ENCODE results near the gene ANKHD1. TPM values are rescaled to one million over a fixed set of nuclear protein-coding genes. Genes with fewer than 3 reads are reported as not detected.

ANKHD1 gene
- total and polyA plus RNA-seq, 9 donors, result 48.3 to 141 (median 110) TPM

DNA sequence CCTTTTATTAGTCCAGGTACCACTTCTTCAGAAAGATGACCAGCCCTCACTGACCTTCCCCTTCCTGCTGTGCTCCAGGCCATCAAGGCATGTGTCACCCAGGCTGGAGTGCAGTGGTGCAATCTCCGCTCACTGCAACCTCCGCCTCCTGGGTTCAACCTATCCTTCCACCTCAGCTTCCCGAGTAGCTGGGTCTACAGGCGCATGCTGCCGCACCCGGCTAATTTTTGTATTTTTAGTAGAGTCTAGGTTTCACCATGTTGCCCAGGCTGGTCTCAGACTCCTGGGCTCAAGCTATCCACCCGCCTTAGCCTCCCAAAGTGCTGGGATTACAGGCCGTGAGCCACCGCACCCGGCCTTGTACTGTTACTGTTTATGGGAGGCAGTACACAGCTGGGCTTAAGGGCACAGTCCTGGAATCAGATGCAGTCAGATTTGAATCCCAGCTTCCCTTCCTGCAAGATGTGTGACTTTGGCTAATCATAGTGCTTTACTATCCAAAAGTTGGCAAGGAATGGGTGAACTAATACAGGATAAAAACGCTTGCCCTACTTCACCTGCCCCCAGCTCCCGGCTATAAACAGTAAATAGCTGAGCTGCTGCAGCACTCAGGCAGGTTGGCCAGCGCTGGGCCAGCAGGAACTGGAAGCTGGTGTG is 145.3 kb downstream of the ANKHD1 start:
- 29 to 43% (median 38%) methylated on average over 13 of the region's 13 CpGs for WGBS, 3 donors
- intact Hi-C loops (cut with DNase I), result loop anchor here in 2 of 4 donors (5.0 kb wide), 3 partner anchors 95 to 145 kb away; partner anchors contain the start of genes ANKHD1 (in 1 of the 2), IK (in 1 of the 2) and NDUFA2 (in 1 of the 2)
- TF ChIP-seq EP300 (IDR thresholded peaks at IDR 0.05), result no peak
- no peak for TF ChIP-seq POLR2A (IDR thresholded peaks at IDR 0.05)
- TF ChIP-seq, protein P1, sequence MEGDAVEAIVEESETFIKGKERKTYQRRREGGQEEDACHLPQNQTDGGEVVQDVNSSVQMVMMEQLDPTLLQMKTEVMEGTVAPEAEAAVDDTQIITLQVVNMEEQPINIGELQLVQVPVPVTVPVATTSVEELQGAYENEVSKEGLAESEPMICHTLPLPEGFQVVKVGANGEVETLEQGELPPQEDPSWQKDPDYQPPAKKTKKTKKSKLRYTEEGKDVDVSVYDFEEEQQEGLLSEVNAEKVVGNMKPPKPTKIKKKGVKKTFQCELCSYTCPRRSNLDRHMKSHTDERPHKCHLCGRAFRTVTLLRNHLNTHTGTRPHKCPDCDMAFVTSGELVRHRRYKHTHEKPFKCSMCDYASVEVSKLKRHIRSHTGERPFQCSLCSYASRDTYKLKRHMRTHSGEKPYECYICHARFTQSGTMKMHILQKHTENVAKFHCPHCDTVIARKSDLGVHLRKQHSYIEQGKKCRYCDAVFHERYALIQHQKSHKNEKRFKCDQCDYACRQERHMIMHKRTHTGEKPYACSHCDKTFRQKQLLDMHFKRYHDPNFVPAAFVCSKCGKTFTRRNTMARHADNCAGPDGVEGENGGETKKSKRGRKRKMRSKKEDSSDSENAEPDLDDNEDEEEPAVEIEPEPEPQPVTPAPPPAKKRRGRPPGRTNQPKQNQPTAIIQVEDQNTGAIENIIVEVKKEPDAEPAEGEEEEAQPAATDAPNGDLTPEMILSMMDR (IDR thresholded peaks at IDR 0.05), result no peak

GRCh38 chr5:140547508-140548299 is 146.1 kb downstream of the ANKHD1 start, which contains the start of gene EIF4EBP3:
TSS of gene EIF4EBP3 (plus strand) at chr5:140547662. CDS start at chr5:140547738, 76 bp downstream.
- H3K27me3 ChIP-seq, result no peaks in the 10 kb centered on the region

More for the DNA sequence above, 145.3 kb downstream of the ANKHD1 start:
- no peaks in the 10 kb centered on the region for H3K27me3 ChIP-seq
- H3K36me3 ChIP-seq, result no peaks in the 10 kb centered on the region
- H3K4me3 ChIP-seq, result peak overlapping the region; percentile 48
- H3K9me3 ChIP-seq, result no peaks in the 10 kb centered on the region
- peak overlapping the region; percentile 91 to 96 for H3K27ac ChIP-seq
- H3K4me1 ChIP-seq (ENCODE audit: insufficient read depth), result peaks cover 15% of the 10 kb centered on the region
- peak in 1 of 5 donors; percentile 50 for DNase-seq

GRCh38 chr5:140548300-140548688 is 146.7 kb downstream of the ANKHD1 start:
- Histone ChIP-seq H3K9me3 (no peaks in the 10 kb centered on the region), H3K36me3 (no peaks in the 10 kb centered on the region), H3K4me1 (ENCODE audit: insufficient read depth) (peaks cover 15% of the 10 kb centered on the region), H3K27ac (peak overlapping the region; percentile 91 to 96), H3K27me3 (no peaks in the 10 kb centered on the region), H3K4me3 (peak overlapping the region; percentile 48)
- DNase-seq, result no peak
- intact Hi-C loops (cut with DNase I), result loop anchor here in 2 of 4 donors (5.0 kb wide), 3 partner anchors 94 to 146 kb away; partner anchors contain the start of genes ANKHD1 (in 1 of the 2), IK (in 1 of the 2) and NDUFA2 (in 1 of the 2)
- TF ChIP-seq POLR2A (IDR thresholded peaks at IDR 0.05) (no peak), EP300 (IDR thresholded peaks at IDR 0.05) (no peak)
- TF ChIP-seq, protein P1 (IDR thresholded peaks at IDR 0.05), result no peak
- 0 to 3% (median 1%) methylated on average over 5 of the region's 5 CpGs for WGBS, 3 donors

More at GRCh38 chr5:140547508-140548299, 146.1 kb downstream of the ANKHD1 start, which contains the start of gene EIF4EBP3:
- TF ChIP-seq POLR2A (IDR thresholded peaks at IDR 0.05) (peak; percentile 90), EP300 (IDR thresholded peaks at IDR 0.05) (peak; percentile 35)
- TF ChIP-seq, protein P1 (IDR thresholded peaks at IDR 0.05), result peak; percentile 68 to 97 (median 92)
- Histone ChIP-seq H3K27ac (peak within 1 kb of the TSS; percentile 91 to 96), H3K9me3 (no peaks in the 10 kb centered on the region), H3K4me1 (ENCODE audit: insufficient read depth) (peaks cover 15% of the 10 kb centered on the region), H3K36me3 (no peaks in the 10 kb centered on the region), H3K4me3 (peak within 1 kb of the TSS; percentile 48)
- intact Hi-C loops (cut with DNase I), result loop anchor here in 2 of 4 donors (5.0 kb wide), 3 partner anchors 95 to 145 kb away; partner anchors contain the start of genes ANKHD1 (in 1 of the 2), IK (in 1 of the 2) and NDUFA2 (in 1 of the 2)
- 0 to 1% (median 0%) methylated on average over 51 to 52 of the region's 52 CpGs for WGBS, 3 donors
- peak; percentile 97 to 99 (median 98) for DNase-seq

GRCh38 chr5:140548791-140549190 is 147.2 kb downstream of the ANKHD1 start:
- Histone ChIP-seq H3K9me3 (no peaks in the 10 kb centered on the region), H3K4me3 (no peak overlapping the region), H3K27ac (peak overlapping the region; percentile 91 to 96), H3K4me1 (ENCODE audit: insufficient read depth) (peaks cover 15% of the 10 kb centered on the region), H3K27me3 (no peaks in the 10 kb centered on the region), H3K36me3 (no peaks in the 10 kb centered on the region)
- TF ChIP-seq POLR2A (IDR thresholded peaks at IDR 0.05) (no peak), EP300 (IDR thresholded peaks at IDR 0.05) (no peak)
- TF ChIP-seq, protein P1 (IDR thresholded peaks at IDR 0.05), result no peak
- intact Hi-C loops (cut with DNase I), result loop anchor here in 2 of 4 donors (5.0 kb wide), 3 partner anchors 94 to 146 kb away; partner anchors contain the start of genes ANKHD1 (in 1 of the 2), IK (in 1 of the 2) and NDUFA2 (in 1 of the 2)
- no peak for DNase-seq
- WGBS, 3 donors, result 77 to 86% (median 81%) methylated on average over 7 of the region's 7 CpGs

Data from ovary (tissue), 9 donors.